NB4 (cell line): ENCODE results near the gene SLC5A4.

Experiments used
- CTCF ChIP-seq: IDR thresholded peaks from one replicate; pipeline ENCODE4 v1.5.1; 2012; ENCODE audit warnings: low read depth, low read length
- MYC ChIP-seq: IDR thresholded peaks from 2 replicates; pipeline ENCODE4 v1.6.1; 2011; ENCODE audit warnings: low read depth, low read length
- POLR2A ChIP-seq: IDR thresholded peaks from 2 replicates; pipeline ENCODE4 v1.6.1; 2011; ENCODE audit warnings: mild to moderate bottlenecking; ENCODE audit not compliant: insufficient read length; ENCODE audit errors: extremely low read depth

- TF ChIP-seq CTCF (no peak), POLR2A (no peak), MYC (no peak)
Observed at GRCh38 chr22:32175683-32176644, 79.2 kb downstream of the SLC5A4 start.
